Endothelial cell of umbilical vein (primary cell): Measurements from ENCODE around the gene LLGL2. TPM values are rescaled to one million over a fixed set of nuclear protein-coding genes. Genes with fewer than 3 reads are reported as not detected.

Experiments
- BruUV-seq: library from RNA; stranded (reverse); fragments of 400-500 nt; replicated peaks from 2 replicates; lab custom pipeline; 2021; lab: Mats Ljungman, UMichigan
- CTCF ChIA-PET: fragments of 300-600, 350-600 bp; sonication (Branson Sonifier 250); formaldehyde crosslinking; loops from one replicate; lab custom pipeline; 2021; ENCODE audit warnings: antibody characterized with exemption, inconsistent platforms; lab: Charles Lee
- POLR2A ChIA-PET: fragments of 300-600, 350-600 bp; sonication (Branson Sonifier 250); formaldehyde crosslinking; loops from one replicate; lab custom pipeline; 2021; ENCODE audit warnings: antibody characterized with exemption, inconsistent platforms; lab: Charles Lee
- DNase-seq: peaks from one replicate; pipeline ENCODE4 v3.0.0-alpha.2; 2011; ENCODE audit warnings: low read depth, low spot score
- FAIRE-seq: peaks from 2 replicates; lab custom pipeline; 2011; peaks lifted over from hg19 to GRCh38; lab: Jason Lieb, UNC
- H2AFZ ChIP-seq: 2 replicates; pipeline ENCODE4 v1.6.0; 2012; ENCODE audit warnings: low read depth, low read length, control low read depth, inconsistent platforms
- H3K27ac ChIP-seq: 2 replicates; pipeline ENCODE4 v1.5.1; 2011; ENCODE audit warnings: low read depth, mild to moderate bottlenecking, control low read depth, low read length, moderate library complexity; ENCODE audit not compliant: insufficient read depth
- H3K27me3 ChIP-seq, 2 experiments: 2 replicates each; pipeline versions ENCODE4 v1.6.0 to v1.6.1; 2011; ENCODE audit warnings: low read length in 2 of 2, mixed read lengths in 1 of 2; ENCODE audit not compliant: control insufficient read depth in 2 of 2, insufficient read depth in 2 of 2
- H3K36me3 ChIP-seq, 2 experiments: 2 replicates in 1 of 2; 3 replicates in 1 of 2; pipeline ENCODE4 v1.5.1; 2011; ENCODE audit warnings: low read length in 2 of 2, mild to moderate bottlenecking in 1 of 2, moderate library complexity in 1 of 2; ENCODE audit not compliant: control insufficient read depth in 2 of 2, insufficient read depth in 2 of 2; ENCODE audit errors: extremely low read depth in 1 of 2
- H3K4me1 ChIP-seq: 3 replicates; pipeline ENCODE4 v1.5.1; 2011; ENCODE audit warnings: mild to moderate bottlenecking, low read length; ENCODE audit not compliant: control insufficient read depth, insufficient read depth; ENCODE audit errors: extremely low read depth
- H3K4me2 ChIP-seq: 2 replicates; pipeline ENCODE4 v1.6.1; 2011; ENCODE audit warnings: low read length, control low read depth, mixed read lengths; ENCODE audit not compliant: insufficient read depth
- H3K4me3 ChIP-seq, 3 experiments: fragments of 200-600 bp in 1 of 3; sonication (generic), shearing (Covaris generic) in 1 of 3; replicated peaks in 1 of 3; 2 replicates each; pipeline ENCODE4 v1.5.1; 2011 to 2016; ENCODE audit warnings: control low read depth in 3 of 3, low read length in 3 of 3, mild to moderate bottlenecking in 2 of 3, inconsistent platforms in 1 of 3, low read depth in 1 of 3, moderate library complexity in 1 of 3; ENCODE audit not compliant: insufficient read depth in 1 of 3
- H3K79me2 ChIP-seq: 2 replicates; pipeline ENCODE4 v1.6.0; 2012; ENCODE audit warnings: low read length, inconsistent platforms; ENCODE audit not compliant: control insufficient read depth, insufficient read depth
- H3K9ac ChIP-seq: replicated peaks from 2 replicates; pipeline ENCODE3; 2011; ENCODE audit warnings: low read length, control low read depth; ENCODE audit not compliant: insufficient read depth; ENCODE audit errors: extremely low read depth
- H3K9me1 ChIP-seq: replicated peaks from 3 replicates; pipeline ENCODE4 v1.6.0; 2011; ENCODE audit warnings: mild to moderate bottlenecking, low read length; ENCODE audit not compliant: control insufficient read depth, insufficient read depth; ENCODE audit errors: extremely low read depth
- H3K9me3 ChIP-seq: replicated peaks from 2 replicates; pipeline ENCODE4 v1.5.1; 2012; ENCODE audit warnings: low read length, inconsistent platforms; ENCODE audit not compliant: control insufficient read depth, insufficient read depth
- H4K20me1 ChIP-seq: replicated peaks from 2 replicates; pipeline ENCODE3; 2011; ENCODE audit warnings: mild to moderate bottlenecking, low read length; ENCODE audit not compliant: control insufficient read depth, insufficient read depth; ENCODE audit errors: extremely low read depth
- CTCF ChIP-seq, 2 donors: IDR thresholded peaks; 1 replicate in 1 of 2; 2 replicates in 1 of 2; pipeline ENCODE4 v1.5.1; 2011; ENCODE audit warnings: low read length in 2 of 2, mild to moderate bottlenecking in 2 of 2, moderate library complexity in 2 of 2, control low read depth in 1 of 2, inconsistent platforms in 1 of 2, low read depth in 1 of 2; ENCODE audit not compliant: insufficient read depth in 1 of 2; ENCODE audit errors: extremely low read depth in 1 of 2
- EZH2 ChIP-seq: IDR thresholded peaks from 2 replicates; pipeline ENCODE4 v1.6.1; 2012; ENCODE audit warnings: borderline replicate concordance, low read depth, mild to moderate bottlenecking, moderate library complexity, low read length, inconsistent platforms; ENCODE audit not compliant: severe bottlenecking
- FOS ChIP-seq: IDR thresholded peaks from 2 replicates; pipeline ENCODE4 v1.6.1; 2011; ENCODE audit warnings: mild to moderate bottlenecking, low read length, moderate library complexity, borderline replicate concordance; ENCODE audit not compliant: insufficient read depth
- GATA2 ChIP-seq: IDR thresholded peaks from 2 replicates; pipeline ENCODE4 v1.7.0; 2011; ENCODE audit warnings: low read depth, mild to moderate bottlenecking, moderate library complexity, mixed read lengths, low read length; ENCODE audit not compliant: insufficient read length, insufficient read depth
- JUN ChIP-seq: IDR thresholded peaks from 2 replicates; pipeline ENCODE4 v1.6.1; 2011; ENCODE audit warnings: borderline replicate concordance, low read depth; ENCODE audit not compliant: insufficient read length, insufficient read depth
- MAX ChIP-seq: IDR thresholded peaks from 2 replicates; pipeline ENCODE4 v1.6.1; 2011; ENCODE audit not compliant: insufficient read depth, insufficient read length
- MYC ChIP-seq: IDR thresholded peaks from one replicate; pipeline ENCODE4 v1.6.1; 2011; ENCODE audit warnings: mild to moderate bottlenecking, low read depth, low read length
- POLR2A ChIP-seq: IDR thresholded peaks from 2 replicates; pipeline ENCODE4 v1.6.1; 2012; ENCODE audit warnings: low read depth, mild to moderate bottlenecking, control low read depth, low read length
- POLR2AphosphoS5 ChIP-seq: IDR thresholded peaks from 2 replicates; pipeline ENCODE4 v1.6.1; 2012; ENCODE audit warnings: low read depth, mild to moderate bottlenecking, control low read depth, low read length, moderate library complexity; ENCODE audit not compliant: insufficient read depth
- dilution Hi-C: fragments of 300-500 bp; cut with MboI; formaldehyde crosslinking; loops from one replicate; pipeline ENCODE4 v1.15.0; 2019; ENCODE audit warnings: low sequenced_read_pairs; ENCODE audit not compliant: extremely low pct_ligation_motif_present
- intact Hi-C: fragments of 100-400 bp; cut with micrococcal nuclease; formaldehyde crosslinking; loops from one replicate; pipeline ENCODE4 v1.10.0; 2022
- polyA plus RNA-seq, 4 experiments: library from polyadenylated mRNA; depleted of rRNA in 3 of 4; stranded (reverse) in 3 of 4; unstranded in 1 of 4; fragments of >200 nt; gene quantifications; 2 replicates each; pipeline versions ENCODE4 v1.2.1 to v1.2.3, GENCODE V29; 2011 to 2012; ENCODE audit warnings: missing spikeins in 1 of 4
- total RNA-seq: library from RNA; stranded (reverse); gene quantifications from 2 replicates; pipeline ENCODE4 v1.2.3, GENCODE V29; 2021

Gene LLGL2
- total and polyA plus RNA-seq, 2 donors (not counting 3 experiments of a cell fraction or from before 2014, with no cell fraction given), result 5.3 to 5.4 TPM

DNA sequence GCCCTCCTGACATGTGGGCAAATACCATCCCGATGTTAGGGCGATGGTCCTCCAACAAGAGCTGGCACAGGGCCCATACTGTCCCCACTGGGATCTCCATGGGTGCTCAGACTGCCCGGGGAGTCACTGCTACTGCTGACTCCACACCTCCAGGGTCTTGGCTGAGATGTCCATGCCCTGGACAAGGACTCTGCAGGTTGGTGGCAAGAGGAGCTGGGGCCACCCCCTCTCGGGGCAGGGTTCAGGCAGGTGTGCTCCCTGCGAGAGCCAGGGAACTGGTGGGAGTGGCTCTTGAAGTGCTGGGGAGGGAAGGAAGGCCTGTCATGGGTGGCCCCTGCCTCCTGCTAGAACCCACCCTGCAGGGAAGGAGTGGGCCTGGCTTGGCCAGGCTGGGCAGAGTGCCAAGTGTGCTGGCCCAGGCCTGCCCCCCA, 16.6 kb upstream of the LLGL2 start:
- peak overlapping the region; percentile 22 for H3K27ac ChIP-seq
- intact Hi-C loops (no loop called here), dilution Hi-C loops (no loop called here)
- H3K4me3 ChIP-seq, result no peak overlapping the region
- DNase-seq (no peak), FAIRE-seq (no peak)
- H3K9ac ChIP-seq, result no peak overlapping the region
- no peaks in the 10 kb centered on the region for H3K9me3 ChIP-seq
- H2AFZ ChIP-seq, result no peak overlapping the region
- peaks cover 45% of the 10 kb centered on the region for H3K4me1 ChIP-seq
- BruUV-seq, result no TSS peak
- no peaks in the 10 kb centered on the region for H3K9me1 ChIP-seq
- peaks cover 26% of the 10 kb centered on the region for H3K79me2 ChIP-seq
- TF ChIP-seq CTCF (IDR thresholded peaks at IDR 0.05; ENCODE audit: extremely low read depth in 1 of 2, insufficient read depth in 1 of 2, low read depth in 1 of 2, low read length in 2 of 2), result no peak
- no peak for TF ChIP-seq EZH2
- no peak for TF ChIP-seq POLR2AphosphoS5
- TF ChIP-seq POLR2A, result no peak
- TF ChIP-seq FOS, result no peak
- no peak for TF ChIP-seq JUN
- TF ChIP-seq MYC, result no peak
- TF ChIP-seq GATA2, result no peak
- no peak for TF ChIP-seq MAX
- ChIA-PET POLR2A (no interaction called here), CTCF (interaction anchor here (0.5 to 2.6 kb wide), 2 partner anchors 16 to 191 kb away, joined by 3 to 6 read pairs; partner anchors contain the start of gene LLGL2)
- H3K36me3 ChIP-seq, result peaks cover 0 to 13% of the 10 kb centered on the region in 2 experiments
- no peak overlapping the region for H3K4me2 ChIP-seq
- H4K20me1 ChIP-seq, result no peaks in the 10 kb centered on the region
- H3K27me3 ChIP-seq, result no peaks in the 10 kb centered on the region
